HG02588 (cell line): ENCODE results near the gene PBXIP1.
A peak's percentile ranks its signal among the peaks of the same experiment; 100 is the strongest.
"Not testable (repeated sequence)": the region's sequence is repeated elsewhere in the genome, so short reads cannot be mapped to it uniquely, and the experiment has no call there.

Source experiments
- ATAC-seq: cut with Tn5 transposase; IDR thresholded peaks from one replicate; pipeline ENCODE4 v1.9.1; 2021; ENCODE audit warnings: mild to moderate bottlenecking, moderate library complexity; ENCODE audit not compliant: unreplicated experiment

The PBXIP1 gene

DNA sequence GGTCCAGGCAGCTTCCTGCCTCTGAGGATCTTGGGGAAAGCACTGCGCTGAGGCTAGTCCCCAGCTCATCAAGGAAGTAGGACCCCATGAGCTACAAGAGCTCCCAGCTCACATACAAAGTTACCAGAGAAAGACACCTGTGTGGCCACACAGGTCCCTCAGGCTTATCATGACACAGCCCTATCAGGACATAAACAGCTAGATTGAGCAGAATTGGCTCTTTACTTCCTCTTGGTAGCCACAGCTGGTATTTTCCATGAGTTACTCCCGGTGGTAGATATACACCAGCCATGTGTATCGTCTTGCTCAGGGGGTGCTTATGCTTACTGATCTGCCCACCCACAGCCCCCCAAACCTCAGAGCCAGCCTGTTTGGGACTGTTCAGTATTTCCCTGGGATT is 38.7 kb upstream of the PBXIP1 start:
- ATAC-seq = no peak

- no peak for ATAC-seq
Observed at GRCh38 chr1:154994269-154994587, 38.3 kb upstream of the PBXIP1 start.

DNA sequence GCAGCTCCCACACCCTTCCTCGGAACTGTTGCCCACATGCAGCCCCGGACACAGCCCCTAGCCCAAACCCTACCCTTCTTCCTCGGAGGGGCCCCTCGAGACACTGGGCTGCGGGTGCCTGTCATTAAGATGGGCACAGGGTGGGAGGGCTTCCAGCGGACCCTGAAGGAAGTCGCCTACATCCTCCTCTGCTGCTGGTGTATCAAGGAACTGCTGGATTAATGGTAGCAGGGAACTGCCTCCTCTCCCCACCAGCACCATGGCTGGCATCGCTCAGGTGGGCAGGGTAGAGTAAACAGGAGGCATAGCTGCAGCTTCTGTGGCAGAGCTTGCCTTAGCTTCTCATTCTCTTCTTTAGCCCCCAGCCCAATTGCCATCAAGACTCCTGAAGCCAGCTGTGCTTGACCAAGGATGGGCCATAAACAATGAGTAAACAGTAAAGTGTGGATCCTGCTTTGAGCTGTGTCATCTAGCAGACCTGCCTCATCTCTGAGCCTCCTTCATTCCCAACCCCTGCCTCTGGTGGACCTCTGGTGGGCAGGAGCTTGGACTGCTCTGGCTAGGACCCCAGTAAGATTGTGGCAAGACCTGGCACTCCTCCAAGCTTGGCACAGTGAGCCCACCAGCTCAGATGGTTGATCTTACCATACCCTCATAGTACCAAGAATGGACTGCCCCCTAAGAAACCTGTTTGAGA is 37.8 kb upstream of the PBXIP1 start, which contains the start of gene LENEP:
LENEP (plus strand) TSS at position 15 of the 697 bp plus-strand sequence; CDS start at position 37, 22 bp downstream.
- ATAC-seq = no peak

DNA sequence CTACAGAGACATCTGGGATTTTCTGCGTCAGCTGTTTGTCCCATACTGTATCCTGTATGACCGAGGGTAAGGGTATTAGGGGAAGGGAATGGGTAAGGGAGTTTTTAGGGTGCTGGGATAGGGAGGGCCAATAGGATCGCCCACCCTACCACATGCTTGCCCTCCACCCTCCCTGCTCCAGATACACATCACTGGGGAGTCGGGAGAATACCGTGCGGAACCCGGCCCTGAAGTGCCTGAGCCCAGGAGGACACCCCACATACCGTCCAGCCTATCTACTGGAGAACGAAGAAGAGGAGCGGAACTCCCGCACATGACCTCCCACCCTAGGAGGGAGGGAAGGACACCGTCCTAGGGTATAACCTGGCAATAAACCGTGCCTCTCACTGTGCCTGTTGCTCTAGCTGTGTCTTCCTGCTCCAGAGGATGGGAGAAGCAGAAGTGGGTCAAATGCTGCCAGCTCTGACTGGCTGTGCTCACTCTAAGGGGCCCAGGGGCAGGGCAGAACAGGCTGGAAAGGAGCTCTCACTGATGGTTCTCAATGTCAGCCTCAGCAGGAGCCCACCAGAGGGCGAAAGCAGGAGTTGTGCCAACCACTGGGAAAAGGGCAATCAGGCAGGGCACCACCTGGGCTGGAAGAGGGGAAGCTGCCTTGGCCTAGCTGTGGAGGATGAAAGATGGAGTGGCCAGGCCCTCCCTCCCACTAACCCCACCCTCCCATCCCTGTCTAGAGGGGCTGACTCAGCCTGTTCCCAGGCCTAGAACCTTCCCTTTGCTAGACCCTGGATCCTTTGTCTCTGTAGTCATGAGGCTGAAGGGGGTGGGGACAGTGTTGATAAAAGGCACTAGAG is 37.0 kb upstream of the PBXIP1 start:
- ATAC-seq = no peak

- ATAC-seq = no peak
Observed at GRCh38 chr1:154990276-154990675, 34.4 kb upstream of the PBXIP1 start.

- no peak for ATAC-seq
Observed at GRCh38 chr1:154989195-154989860, 33.4 kb upstream of the PBXIP1 start.

- ATAC-seq = no peak
Observed at GRCh38 chr1:154988058-154988954, 32.4 kb upstream of the PBXIP1 start.

DNA sequence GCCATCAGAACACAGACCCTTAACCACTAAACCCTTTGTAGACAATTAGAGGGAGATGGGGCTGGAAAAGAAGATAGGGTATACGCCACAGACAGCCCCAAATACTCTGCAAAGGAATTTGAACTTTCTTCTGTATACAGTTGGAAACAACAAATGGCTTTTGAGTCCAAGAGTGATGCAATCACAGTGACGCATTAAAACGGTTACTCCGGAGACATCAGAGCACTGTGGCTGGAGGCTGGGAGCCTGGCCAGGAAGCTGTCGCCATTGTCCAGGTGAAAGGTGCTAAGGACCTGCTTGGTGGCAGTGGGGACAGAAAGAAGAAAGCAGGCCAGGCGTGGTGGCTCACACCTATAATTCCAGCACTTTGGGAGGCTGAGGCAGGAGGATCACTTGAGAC is 31.4 kb upstream of the PBXIP1 start:
- ATAC-seq = no peak

GRCh38 chr1:154986736-154987135 is 30.8 kb upstream of the PBXIP1 start:
- not testable (repeated sequence) for ATAC-seq

GRCh38 chr1:154983776-154984466 is 28.0 kb upstream of the PBXIP1 start:
- no peak for ATAC-seq

GRCh38 chr1:154982897-154983648 is 27.2 kb upstream of the PBXIP1 start, which contains the start of gene FLAD1:
TSS of gene FLAD1 (plus strand) at chr1:154983344. CDS start at chr1:154983695, 351 bp downstream.
- peak; percentile 99 for ATAC-seq

DNA sequence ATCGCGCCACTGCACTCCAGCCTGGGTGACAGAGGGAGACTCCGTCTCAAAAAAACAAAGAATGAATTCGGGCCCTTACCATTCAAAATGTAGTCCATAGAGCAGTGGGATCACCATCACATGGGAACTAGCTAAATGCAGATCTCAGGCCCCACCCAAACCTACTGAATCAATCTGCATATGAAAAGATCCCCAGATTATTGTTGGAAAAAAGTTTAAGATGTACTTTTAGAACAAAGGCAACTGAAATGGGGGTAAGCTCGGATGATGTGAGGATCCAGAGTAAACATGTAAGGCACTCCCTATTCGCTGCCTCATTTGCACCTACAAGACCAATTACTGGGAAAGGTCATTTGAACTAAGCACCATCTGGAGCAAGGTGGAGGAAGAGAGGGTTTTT is 26.4 kb upstream of the PBXIP1 start:
- no peak for ATAC-seq

GRCh38 chr1:154978360-154978759 is 22.5 kb upstream of the PBXIP1 start:
- ATAC-seq = no peak

GRCh38 chr1:154977762-154978161 is 21.9 kb upstream of the PBXIP1 start:
- ATAC-seq = not testable (repeated sequence)

- no peak for ATAC-seq
Observed at GRCh38 chr1:154975409-154976059, 19.6 kb upstream of the PBXIP1 start.

DNA sequence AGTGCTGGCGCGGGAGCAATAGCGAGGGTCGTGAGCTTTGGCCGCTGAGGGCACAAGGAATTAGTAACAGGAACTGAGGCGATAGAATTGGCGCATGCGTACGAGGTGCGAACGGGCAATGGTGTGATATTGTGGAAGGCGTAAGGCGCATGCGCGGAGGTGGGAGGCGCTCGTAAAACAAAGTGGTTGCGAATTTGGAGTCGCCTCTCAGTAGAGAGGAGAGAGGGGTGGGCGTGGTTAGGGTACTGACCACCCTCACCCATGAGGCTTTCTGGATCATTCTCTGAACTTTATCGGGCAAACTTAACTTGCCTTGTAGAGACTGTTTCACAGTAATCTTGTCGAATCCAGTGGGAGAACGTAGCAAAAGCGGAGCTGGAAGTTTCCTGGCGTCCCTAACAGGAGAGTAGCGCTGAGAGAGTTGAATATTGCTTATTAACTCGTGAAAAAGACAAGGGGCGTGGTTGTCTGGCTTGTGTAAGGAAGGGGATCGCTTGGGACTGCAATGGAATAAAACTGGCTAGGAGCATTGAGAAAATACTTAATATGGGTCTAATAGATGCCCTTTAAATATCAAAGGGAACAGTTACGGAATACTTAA is 19.0 kb upstream of the PBXIP1 start:
- ATAC-seq = peak; percentile 44

DNA sequence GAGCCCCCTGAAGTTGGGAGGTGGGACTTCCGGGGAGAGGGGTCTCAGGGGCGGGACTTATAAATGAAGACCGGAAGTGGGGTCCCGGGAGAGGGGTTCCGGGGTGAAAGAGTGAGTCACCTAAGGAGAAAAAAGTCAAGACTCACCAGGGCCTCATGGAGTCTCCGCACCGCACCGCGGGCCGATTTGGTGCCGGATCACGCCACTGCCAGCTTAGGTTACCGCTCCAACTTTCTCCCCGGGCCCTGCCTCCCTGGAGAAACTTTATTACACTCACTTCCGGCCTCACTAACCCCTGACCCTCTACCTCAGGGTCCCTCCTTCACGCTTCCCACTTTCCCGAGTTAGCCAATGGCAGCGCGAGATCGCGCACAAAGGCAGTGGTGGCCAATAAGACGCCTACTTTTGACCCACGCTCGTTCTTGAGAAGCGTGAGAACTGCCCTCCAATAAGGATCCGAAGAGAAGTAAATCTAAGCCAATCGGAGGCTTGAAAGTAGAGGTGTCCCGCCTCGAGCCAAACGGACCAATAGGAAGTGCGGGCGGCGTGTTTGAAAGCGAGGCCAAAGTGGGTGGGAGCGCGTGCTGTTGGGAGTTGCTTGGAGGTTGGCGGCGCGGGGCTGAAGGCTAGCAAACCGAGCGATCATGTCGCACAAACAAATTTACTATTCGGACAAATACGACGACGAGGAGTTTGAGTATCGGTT is 18.4 kb upstream of the PBXIP1 start, which contains the start of gene CKS1B:
CKS1B (plus strand) TSS at position 580 of the 706 bp plus-strand sequence; CDS start at position 645, 65 bp downstream.
- peak; percentile 72 for ATAC-seq
